ENCODE measurements around the gene GLYR1.

DNA sequence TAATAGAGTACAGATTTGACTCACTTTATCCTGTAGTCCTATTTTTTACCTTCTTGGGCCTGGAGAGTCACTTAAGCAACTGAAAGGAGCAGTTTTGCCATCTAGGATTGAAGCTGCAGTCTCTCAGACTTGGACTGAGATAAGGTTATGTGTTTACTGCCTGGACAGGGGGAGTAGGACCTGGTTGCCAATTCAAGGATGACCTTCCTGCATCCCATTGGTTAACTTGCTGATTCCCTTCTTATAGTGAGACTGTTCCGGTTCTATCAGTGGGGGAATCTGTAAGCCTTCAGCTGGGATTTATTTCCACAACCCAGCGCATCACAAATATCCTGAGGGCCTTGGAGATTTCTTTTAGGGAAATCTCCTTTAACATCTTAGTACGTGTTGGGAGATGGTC, 3.1 kb upstream of the GLYR1 start:
- no peak for TF ChIP-seq POLR2A (IDR thresholded peaks at IDR 0.05; ENCODE audit: low read length)
- TF ChIP-seq, protein P1, sequence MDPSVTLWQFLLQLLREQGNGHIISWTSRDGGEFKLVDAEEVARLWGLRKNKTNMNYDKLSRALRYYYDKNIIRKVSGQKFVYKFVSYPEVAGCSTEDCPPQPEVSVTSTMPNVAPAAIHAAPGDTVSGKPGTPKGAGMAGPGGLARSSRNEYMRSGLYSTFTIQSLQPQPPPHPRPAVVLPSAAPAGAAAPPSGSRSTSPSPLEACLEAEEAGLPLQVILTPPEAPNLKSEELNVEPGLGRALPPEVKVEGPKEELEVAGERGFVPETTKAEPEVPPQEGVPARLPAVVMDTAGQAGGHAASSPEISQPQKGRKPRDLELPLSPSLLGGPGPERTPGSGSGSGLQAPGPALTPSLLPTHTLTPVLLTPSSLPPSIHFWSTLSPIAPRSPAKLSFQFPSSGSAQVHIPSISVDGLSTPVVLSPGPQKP (IDR thresholded peaks at IDR 0.05; ENCODE audit: low read depth, low read length) = no peak
- TF ChIP-seq, protein P2, sequence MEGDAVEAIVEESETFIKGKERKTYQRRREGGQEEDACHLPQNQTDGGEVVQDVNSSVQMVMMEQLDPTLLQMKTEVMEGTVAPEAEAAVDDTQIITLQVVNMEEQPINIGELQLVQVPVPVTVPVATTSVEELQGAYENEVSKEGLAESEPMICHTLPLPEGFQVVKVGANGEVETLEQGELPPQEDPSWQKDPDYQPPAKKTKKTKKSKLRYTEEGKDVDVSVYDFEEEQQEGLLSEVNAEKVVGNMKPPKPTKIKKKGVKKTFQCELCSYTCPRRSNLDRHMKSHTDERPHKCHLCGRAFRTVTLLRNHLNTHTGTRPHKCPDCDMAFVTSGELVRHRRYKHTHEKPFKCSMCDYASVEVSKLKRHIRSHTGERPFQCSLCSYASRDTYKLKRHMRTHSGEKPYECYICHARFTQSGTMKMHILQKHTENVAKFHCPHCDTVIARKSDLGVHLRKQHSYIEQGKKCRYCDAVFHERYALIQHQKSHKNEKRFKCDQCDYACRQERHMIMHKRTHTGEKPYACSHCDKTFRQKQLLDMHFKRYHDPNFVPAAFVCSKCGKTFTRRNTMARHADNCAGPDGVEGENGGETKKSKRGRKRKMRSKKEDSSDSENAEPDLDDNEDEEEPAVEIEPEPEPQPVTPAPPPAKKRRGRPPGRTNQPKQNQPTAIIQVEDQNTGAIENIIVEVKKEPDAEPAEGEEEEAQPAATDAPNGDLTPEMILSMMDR (IDR thresholded peaks at IDR 0.05) = no peak
- TF ChIP-seq RNF2 (IDR thresholded peaks at IDR 0.05; ENCODE audit: borderline replicate concordance, low read depth) = no peak
- no peak for TF ChIP-seq SMC3 (IDR thresholded peaks at IDR 0.05)
- no peak for TF ChIP-seq HDAC2 (IDR thresholded peaks at IDR 0.05)
- TF ChIP-seq, protein P3, sequence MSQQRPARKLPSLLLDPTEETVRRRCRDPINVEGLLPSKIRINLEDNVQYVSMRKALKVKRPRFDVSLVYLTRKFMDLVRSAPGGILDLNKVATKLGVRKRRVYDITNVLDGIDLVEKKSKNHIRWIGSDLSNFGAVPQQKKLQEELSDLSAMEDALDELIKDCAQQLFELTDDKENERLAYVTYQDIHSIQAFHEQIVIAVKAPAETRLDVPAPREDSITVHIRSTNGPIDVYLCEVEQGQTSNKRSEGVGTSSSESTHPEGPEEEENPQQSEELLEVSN (IDR thresholded peaks at IDR 0.05; ENCODE audit: borderline replicate concordance, low read depth) = no peak
- TF ChIP-seq GATA3 (IDR thresholded peaks at IDR 0.05; ENCODE audit: borderline replicate concordance) = no peak

All from A549 (cell line).